HG03457 (cell line): Measurements from ENCODE around the gene ASAP2.
"Not testable (repeated sequence)": the region's sequence is repeated elsewhere in the genome, so short reads cannot be mapped to it uniquely, and the experiment has no call there.

ENCODE experiments used
- ATAC-seq: cut with Tn5 transposase; IDR thresholded peaks from one replicate; pipeline ENCODE4 v1.9.1; 2021; ENCODE audit warnings: moderate number of reproducible peaks; ENCODE audit not compliant: unreplicated experiment

Gene ASAP2

DNA sequence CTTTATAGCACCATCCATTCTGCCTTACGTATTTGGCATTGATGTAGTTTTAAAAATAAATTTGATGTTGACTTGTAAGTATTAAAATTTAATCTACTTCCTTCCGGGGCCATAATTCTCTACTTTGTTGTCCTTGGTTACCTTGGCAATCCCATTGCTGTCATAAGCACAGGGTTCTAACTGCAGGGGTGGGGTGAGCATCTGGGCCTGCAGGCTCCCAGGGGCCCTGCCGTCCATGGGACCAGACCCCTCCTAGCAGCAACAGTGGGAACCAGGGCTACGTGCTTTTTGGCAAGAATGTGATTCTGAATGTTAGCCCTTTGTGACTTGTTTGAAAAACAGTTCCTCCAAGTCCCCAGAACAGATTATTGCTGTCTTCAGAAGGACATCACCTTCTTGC, 4.9 kb downstream of the ASAP2 start:
- ATAC-seq = no peak

- ATAC-seq = no peak
Measured at GRCh38 chr2:9212010-9212635, 5.5 kb downstream of the ASAP2 start.

DNA sequence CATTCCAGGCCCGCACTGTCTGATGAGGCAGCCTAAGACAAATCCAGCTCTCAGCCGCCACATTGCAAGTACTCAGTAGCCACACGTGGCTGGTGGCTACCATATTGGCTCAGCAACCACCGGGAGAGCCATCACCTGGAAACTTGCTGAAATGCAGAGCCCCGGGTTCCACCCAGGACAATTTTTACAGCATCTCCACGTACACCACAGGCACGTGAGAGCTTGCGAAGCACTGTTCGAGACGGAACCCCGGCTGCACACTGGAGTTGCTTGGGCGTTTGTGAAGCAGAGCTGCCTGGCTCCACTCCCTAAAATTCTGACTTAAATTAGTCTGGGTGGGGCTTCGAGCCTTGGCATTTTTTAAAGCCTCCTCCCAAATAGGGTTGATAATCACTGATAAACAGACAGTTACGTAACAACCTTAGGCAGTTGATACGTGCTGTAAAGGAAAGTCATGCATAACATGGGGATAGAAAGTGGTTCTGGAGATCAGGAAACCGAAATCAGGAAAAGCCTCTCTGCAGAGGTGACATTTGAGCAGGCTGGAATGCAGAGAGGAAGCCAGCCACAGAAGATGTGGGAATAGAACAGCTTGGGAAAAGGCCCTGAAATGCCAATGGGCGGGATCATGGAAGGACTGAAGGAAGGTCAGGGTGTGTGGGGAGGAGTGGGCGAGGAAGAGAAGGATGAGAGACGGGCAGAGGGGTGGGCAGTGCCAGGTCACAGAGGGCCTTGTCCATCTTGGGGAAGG, 6.2 kb downstream of the ASAP2 start:
- ATAC-seq = no peak

GRCh38 chr2:9213477-9214051, 7.0 kb downstream of the ASAP2 start:
- ATAC-seq = no peak

DNA sequence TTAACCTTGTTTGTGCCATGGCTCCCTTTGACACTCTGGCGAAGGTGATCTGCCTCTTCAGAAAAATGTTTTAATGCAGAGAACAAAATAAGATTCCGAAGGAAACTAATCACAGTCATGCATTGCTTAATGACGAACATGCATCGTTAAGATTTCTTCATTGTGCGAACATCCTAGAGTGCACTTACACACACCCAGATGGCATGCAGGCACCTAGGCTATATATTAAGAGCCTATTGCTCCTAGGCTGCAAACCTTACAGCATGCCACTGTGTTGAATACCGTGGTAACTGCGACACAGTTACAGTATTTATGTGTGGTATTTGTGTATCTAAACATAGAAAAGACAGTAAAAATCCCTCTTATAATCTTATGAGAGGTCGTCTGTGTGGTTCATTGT, 8.3 kb downstream of the ASAP2 start:
- ATAC-seq = no peak

- no peak for ATAC-seq
Measured at GRCh38 chr2:9215680-9216079, 9.1 kb downstream of the ASAP2 start.

- ATAC-seq = not testable (repeated sequence)
Measured at GRCh38 chr2:9216143-9216542, 9.5 kb downstream of the ASAP2 start.

- ATAC-seq = no peak
Measured at GRCh38 chr2:9217838-9218770, 11.5 kb downstream of the ASAP2 start.

- no peak for ATAC-seq
Measured at GRCh38 chr2:9219027-9219445, 12.4 kb downstream of the ASAP2 start.

DNA sequence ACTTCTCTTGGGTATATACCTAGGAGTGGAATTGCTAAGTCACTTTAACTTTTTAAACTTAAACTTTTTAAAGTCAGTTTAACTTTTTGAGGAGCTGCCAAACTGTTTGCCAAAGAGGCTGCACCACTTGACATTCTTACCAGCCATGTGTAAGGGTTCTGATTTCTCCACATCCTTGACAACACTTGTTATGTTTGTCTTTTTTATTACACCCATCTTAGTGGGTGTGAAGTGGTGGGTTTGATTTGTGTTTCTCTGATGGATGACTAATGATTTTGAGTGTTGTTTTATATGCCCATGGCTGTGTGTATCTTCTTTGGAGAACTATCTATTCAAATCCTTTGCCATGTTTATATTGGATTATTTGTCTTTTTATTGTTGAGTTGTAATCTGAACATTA, 13.6 kb downstream of the ASAP2 start:
- ATAC-seq = no peak

DNA sequence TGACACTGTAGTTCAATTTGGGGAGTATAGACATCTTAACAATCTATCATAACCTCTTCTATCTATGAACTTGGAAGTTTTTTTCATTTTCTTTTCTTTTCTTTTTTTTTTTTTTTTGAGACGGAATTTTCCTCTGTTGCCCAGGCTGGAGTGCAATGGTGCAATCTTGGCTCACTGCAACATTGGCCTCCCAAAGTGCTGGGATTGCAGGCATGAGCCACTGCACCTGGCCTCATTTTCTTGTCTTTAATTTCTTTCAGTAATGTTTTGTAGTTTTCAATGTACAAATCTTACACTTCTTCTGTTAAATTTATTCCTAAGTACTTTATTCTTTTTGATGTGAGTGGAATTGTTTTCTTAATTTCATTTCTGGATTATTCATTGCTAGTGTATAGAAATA, 14.6 kb downstream of the ASAP2 start:
- ATAC-seq = no peak

GRCh38 chr2:9222239-9222892, 15.8 kb downstream of the ASAP2 start:
- no peak for ATAC-seq

GRCh38 chr2:9222893-9223287, 16.3 kb downstream of the ASAP2 start:
- no peak for ATAC-seq

DNA sequence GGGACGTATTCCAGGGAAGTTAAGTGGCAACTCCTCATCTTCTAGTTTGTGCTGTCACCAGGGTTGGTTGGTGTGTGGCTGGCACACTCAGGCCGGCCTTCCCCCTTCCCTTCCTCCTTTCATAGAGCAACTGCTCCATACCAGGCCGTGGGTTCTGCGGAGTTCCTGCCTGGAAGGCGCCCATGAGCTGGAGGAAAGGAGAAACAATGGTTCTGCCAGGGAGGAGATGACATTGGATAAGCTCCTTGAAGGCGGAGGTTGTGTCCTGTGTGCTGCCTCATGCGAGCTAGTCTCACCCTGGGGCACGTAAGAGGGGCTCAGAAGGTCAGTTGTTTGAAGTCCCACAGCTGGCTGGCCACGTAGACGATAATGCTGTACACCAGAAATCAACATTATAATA, 19.2 kb downstream of the ASAP2 start:
- ATAC-seq = no peak

- no peak for ATAC-seq
Measured at GRCh38 chr2:9226458-9227380, 20.1 kb downstream of the ASAP2 start.

GRCh38 chr2:9228088-9228751, 21.6 kb downstream of the ASAP2 start:
- ATAC-seq = no peak

- ATAC-seq = no peak
Measured at GRCh38 chr2:9228781-9229469, 22.3 kb downstream of the ASAP2 start.

DNA sequence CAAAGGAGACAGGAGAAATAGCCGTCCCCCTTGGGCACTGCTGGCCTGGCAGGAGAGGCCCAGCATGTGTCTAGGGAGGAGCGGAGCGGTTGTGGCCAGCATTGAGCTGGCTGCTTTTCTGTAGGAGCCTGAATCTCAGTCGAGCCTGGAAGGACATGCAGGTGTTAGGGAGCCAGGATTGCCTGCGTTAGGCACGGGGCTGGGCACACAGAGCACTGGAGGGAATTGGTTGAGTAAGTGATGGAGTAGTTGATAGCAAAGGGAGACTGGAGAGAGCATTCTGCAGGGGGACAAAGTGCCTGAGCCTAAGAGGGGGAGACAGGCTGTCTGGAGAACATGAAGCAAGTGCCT, 22.8 kb downstream of the ASAP2 start:
- ATAC-seq = no peak
